PC-3 (cell line): ENCODE results near the gene KSR1. TPM values are rescaled to one million over a fixed set of nuclear protein-coding genes. Genes with fewer than 3 reads are reported as not detected.

ENCODE experiments used
- ATAC-seq: fragments of 200-7000 bp; cut with Tn5 transposase; 2 replicates; pipeline ENCODE4 v1.9.1; 2020; ENCODE audit warnings: mild to moderate bottlenecking, moderate library complexity
- BruUV-seq: library from RNA; stranded (reverse); fragments of 400-500 nt; replicated peaks from 2 replicates; lab custom pipeline; 2021; lab: Mats Ljungman, UMichigan
- CTCF ChIA-PET: fragments of 300-600 bp; sonication (Branson Sonifier 250); formaldehyde crosslinking; loops from one replicate; lab custom pipeline; 2022; ENCODE audit warnings: antibody characterized with exemption; lab: Charles Lee
- POLR2A ChIA-PET: fragments of 300-600 bp; sonication (Branson Sonifier 250); formaldehyde crosslinking; loops from one replicate; lab custom pipeline; 2022; ENCODE audit warnings: antibody characterized with exemption; ENCODE audit not compliant: unreplicated experiment; lab: Charles Lee
- DNase-seq: peaks from one replicate; pipeline ENCODE4 v3.0.0-alpha.2; 2015
- H2AFZ ChIP-seq: fragments of 300-600 bp; sonication (generic); 2 replicates; pipeline ENCODE4 v1.6.0; 2016; ENCODE audit warnings: antibody characterized with exemption, low read length
- H3F3A ChIP-seq: fragments of 300-600 bp; sonication (generic); one replicate; pipeline ENCODE4 v1.6.0; 2017; ENCODE audit warnings: antibody characterized with exemption, low read length, control low read depth, mild to moderate bottlenecking; ENCODE audit not compliant: unreplicated experiment
- H3K27ac ChIP-seq: fragments of 300-600 bp; sonication (generic); 2 replicates; pipeline ENCODE4 v1.5.1; 2016; ENCODE audit warnings: mild to moderate bottlenecking, low read length
- H3K27me3 ChIP-seq: fragments of 300-600 bp; sonication (generic); 2 replicates; pipeline ENCODE4 v1.6.1; 2016; ENCODE audit warnings: low read length, mixed read lengths
- H3K36me3 ChIP-seq: fragments of 300-600 bp; sonication (generic); 2 replicates; pipeline ENCODE4 v1.6.1; 2016; ENCODE audit warnings: low read depth, mixed run types, low read length, mixed read lengths
- H3K4me1 ChIP-seq: fragments of 300-600 bp; sonication (generic); 2 replicates; pipeline ENCODE4 v1.5.1; 2016; ENCODE audit warnings: low read length; ENCODE audit not compliant: insufficient read depth
- H3K4me2 ChIP-seq: fragments of 300-600 bp; sonication (generic); 2 replicates; pipeline ENCODE4 v1.6.0; 2016; ENCODE audit warnings: low read length
- H3K4me3 ChIP-seq: fragments of 300-600 bp; sonication (generic); 2 replicates; pipeline ENCODE4 v1.5.1; 2016; ENCODE audit warnings: mild to moderate bottlenecking, low read length, mixed read lengths
- H3K79me2 ChIP-seq: fragments of 300-600 bp; sonication (generic); 2 replicates; pipeline ENCODE4 v1.6.1; 2017; ENCODE audit warnings: low read length, mixed read lengths
- H3K9ac ChIP-seq: fragments of 300-600 bp; sonication (generic); 2 replicates; pipeline ENCODE4 v1.6.0; 2016; ENCODE audit warnings: mild to moderate bottlenecking, low read length
- H3K9me2 ChIP-seq: fragments of 300-600 bp; sonication (generic); replicated peaks from 2 replicates; pipeline ENCODE4 v1.6.1; 2016; ENCODE audit warnings: mixed run types, low read length, mixed read lengths
- H3K9me3 ChIP-seq: fragments of 300-600 bp; sonication (generic); 2 replicates; pipeline ENCODE4 v1.6.1; 2016; ENCODE audit warnings: low read length, mixed read lengths
- H4K20me1 ChIP-seq: fragments of 300-600 bp; sonication (generic); 2 replicates; pipeline ENCODE4 v1.6.1; 2016; ENCODE audit warnings: low read length, mixed read lengths
- EZH2 ChIP-seq: fragments of 300-600 bp; sonication (generic); IDR thresholded peaks from one replicate; pipeline ENCODE4 v1.6.1; 2017; ENCODE audit warnings: antibody characterized with exemption, mild to moderate bottlenecking, low read length; ENCODE audit not compliant: unreplicated experiment
- EZH2phosphoT487 ChIP-seq: fragments of 300-600 bp; sonication (generic); IDR thresholded peaks from 2 replicates; pipeline ENCODE4 v1.6.1; 2018; ENCODE audit warnings: mild to moderate bottlenecking, antibody characterized with exemption, low read length, borderline replicate concordance
- intact Hi-C: fragments of 100-400 bp; cut with micrococcal nuclease; formaldehyde crosslinking; loops from 2 replicates; pipeline ENCODE4 v1.9.0; 2023
- total RNA-seq: library from RNA; depleted of rRNA; stranded (reverse); fragments of >200 nt; gene quantifications from 2 replicates; pipeline ENCODE4 v1.2.3, GENCODE V29; 2014
- TF ChIP-seq, protein P1 (sequence below): fragments of 300-600 bp; sonication (generic); conservative IDR thresholded peaks from 2 replicates; pipeline ENCODE4 v1.5.1; 2017; ENCODE audit warnings: antibody characterized with exemption, low read depth, mild to moderate bottlenecking, low read length

KSR1 gene
- total RNA-seq, 1 experiment from 2014 or later, result 1.0 TPM

GRCh38 chr17:27577884-27578717 is 121.9 kb downstream of the KSR1 start:
- H3K4me3 ChIP-seq, result no peak overlapping the region
- no peaks in the 10 kb centered on the region for H3K27me3 ChIP-seq
- no peak overlapping the region for H3K9ac ChIP-seq
- H3K9me2 ChIP-seq, result no peaks in the 10 kb centered on the region
- intact Hi-C loops, result no loop called here
- no TSS peak for BruUV-seq
- H3K36me3 ChIP-seq, result no peaks in the 10 kb centered on the region
- H4K20me1 ChIP-seq, result no peaks in the 10 kb centered on the region
- H3K4me2 ChIP-seq, result no peak overlapping the region
- no peak for ATAC-seq
- H3K27ac ChIP-seq, result no peak overlapping the region
- H3K79me2 ChIP-seq, result no peaks in the 10 kb centered on the region
- TF ChIP-seq EZH2phosphoT487 (no peak), EZH2 (no peak)
- TF ChIP-seq, protein P1, sequence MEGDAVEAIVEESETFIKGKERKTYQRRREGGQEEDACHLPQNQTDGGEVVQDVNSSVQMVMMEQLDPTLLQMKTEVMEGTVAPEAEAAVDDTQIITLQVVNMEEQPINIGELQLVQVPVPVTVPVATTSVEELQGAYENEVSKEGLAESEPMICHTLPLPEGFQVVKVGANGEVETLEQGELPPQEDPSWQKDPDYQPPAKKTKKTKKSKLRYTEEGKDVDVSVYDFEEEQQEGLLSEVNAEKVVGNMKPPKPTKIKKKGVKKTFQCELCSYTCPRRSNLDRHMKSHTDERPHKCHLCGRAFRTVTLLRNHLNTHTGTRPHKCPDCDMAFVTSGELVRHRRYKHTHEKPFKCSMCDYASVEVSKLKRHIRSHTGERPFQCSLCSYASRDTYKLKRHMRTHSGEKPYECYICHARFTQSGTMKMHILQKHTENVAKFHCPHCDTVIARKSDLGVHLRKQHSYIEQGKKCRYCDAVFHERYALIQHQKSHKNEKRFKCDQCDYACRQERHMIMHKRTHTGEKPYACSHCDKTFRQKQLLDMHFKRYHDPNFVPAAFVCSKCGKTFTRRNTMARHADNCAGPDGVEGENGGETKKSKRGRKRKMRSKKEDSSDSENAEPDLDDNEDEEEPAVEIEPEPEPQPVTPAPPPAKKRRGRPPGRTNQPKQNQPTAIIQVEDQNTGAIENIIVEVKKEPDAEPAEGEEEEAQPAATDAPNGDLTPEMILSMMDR, result no peak
- H2AFZ ChIP-seq, result no peak overlapping the region
- no peaks in the 10 kb centered on the region for H3F3A ChIP-seq
- DNase-seq, result no peak
- ChIA-PET CTCF (no interaction called here), POLR2A (no interaction called here)
- H3K4me1 ChIP-seq, result peaks cover 13% of the 10 kb centered on the region; the same call in 1 of the 2 replicates
- no peaks in the 10 kb centered on the region for H3K9me3 ChIP-seq

DNA sequence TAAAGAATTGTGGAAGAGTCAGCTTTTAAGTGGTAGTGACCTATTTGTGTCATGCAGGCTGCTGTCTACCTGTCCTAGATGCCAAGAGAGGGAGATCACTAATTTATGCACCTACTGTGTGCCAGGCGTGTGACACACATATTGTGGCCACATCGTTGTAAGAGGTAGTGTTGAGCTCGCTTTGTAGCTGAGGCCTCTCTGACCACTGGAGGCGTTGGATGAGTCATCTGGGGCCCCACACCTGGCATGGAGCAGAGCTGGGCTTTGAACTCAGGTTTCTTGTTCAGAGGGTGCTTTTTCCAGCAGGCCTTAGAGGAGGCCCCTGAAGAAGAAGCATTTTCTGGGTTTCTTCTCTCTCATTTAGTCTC is 122.5 kb downstream of the KSR1 start:
- intact Hi-C loops, result no loop called here
- no peaks in the 10 kb centered on the region for H3K79me2 ChIP-seq
- H3K4me2 ChIP-seq, result no peak overlapping the region
- H3K36me3 ChIP-seq, result no peaks in the 10 kb centered on the region
- ChIA-PET POLR2A (no interaction called here), CTCF (no interaction called here)
- no peaks in the 10 kb centered on the region for H3K9me2 ChIP-seq
- H3F3A ChIP-seq, result no peaks in the 10 kb centered on the region
- TF ChIP-seq EZH2phosphoT487 (no peak), EZH2 (no peak)
- TF ChIP-seq, protein P1, result no peak
- H3K9ac ChIP-seq, result no peak overlapping the region
- H3K4me3 ChIP-seq, result no peak overlapping the region
- no peaks in the 10 kb centered on the region for H3K9me3 ChIP-seq
- no peaks in the 10 kb centered on the region for H4K20me1 ChIP-seq
- H3K27ac ChIP-seq, result no peak overlapping the region
- no peaks in the 10 kb centered on the region for H3K27me3 ChIP-seq
- ATAC-seq, result no peak
- H3K4me1 ChIP-seq, result peaks cover 13% of the 10 kb centered on the region; the same call in 1 of the 2 replicates
- DNase-seq, result no peak
- BruUV-seq, result no TSS peak
- H2AFZ ChIP-seq, result no peak overlapping the region

DNA sequence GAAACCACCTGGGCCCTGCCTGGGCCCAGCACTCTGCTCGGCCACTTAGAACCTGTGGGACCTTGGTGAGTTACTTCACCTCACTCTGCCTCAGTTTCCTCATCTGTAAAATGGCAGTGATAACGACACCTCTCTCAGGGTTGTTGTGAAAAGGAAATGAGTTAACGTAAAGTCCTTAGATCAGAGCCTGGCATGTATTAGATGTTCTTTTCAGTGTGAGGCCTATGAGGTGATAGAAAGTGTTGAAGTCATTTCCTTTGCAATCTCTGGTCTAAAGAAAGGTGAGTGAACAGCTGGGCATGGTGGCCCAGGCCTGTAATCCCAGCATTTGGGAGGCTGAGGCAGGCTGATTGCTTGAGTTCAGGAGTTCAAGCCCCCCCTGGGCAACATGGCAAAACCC is 123.1 kb downstream of the KSR1 start:
- Histone ChIP-seq H3K9ac (no peak overlapping the region), H3K9me2 (no peaks in the 10 kb centered on the region), H3K36me3 (no peaks in the 10 kb centered on the region), H3K4me1 (peaks cover 13% of the 10 kb centered on the region; the same call in 1 of the 2 replicates), H3K79me2 (no peaks in the 10 kb centered on the region), H4K20me1 (no peaks in the 10 kb centered on the region), H3K4me3 (no peak overlapping the region), H3K4me2 (no peak overlapping the region), H3K9me3 (no peaks in the 10 kb centered on the region), H2AFZ (no peak overlapping the region), H3K27me3 (no peaks in the 10 kb centered on the region), H3F3A (no peaks in the 10 kb centered on the region), H3K27ac (no peak overlapping the region)
- TF ChIP-seq EZH2phosphoT487 (no peak), EZH2 (no peak)
- TF ChIP-seq, protein P1, result no peak
- ATAC-seq (no peak), DNase-seq (no peak)
- ChIA-PET CTCF (no interaction called here), POLR2A (no interaction called here)
- no TSS peak for BruUV-seq
- intact Hi-C loops, result no loop called here
